ENCODE measurements around the gene CCDC51. TPM values are rescaled to one million over a fixed set of nuclear protein-coding genes. Genes with fewer than 3 reads are reported as not detected.

Gene CCDC51
- total and polyA plus RNA-seq, 2 donors from 2014 or later, result 13.8 to 32.8 TPM

- FAIRE-seq (no peak), DNase-seq (no peak)
- H3K27me3 ChIP-seq (ENCODE audit: control insufficient read depth, insufficient read depth, low read length), result no peaks in the 10 kb centered on the region
- intact Hi-C loops (cut with DNase I), result no loop called here
- peak overlapping the region; percentile 13 to 82 (median 41) for H3K9ac ChIP-seq (ENCODE audit: low read length in 3 of 3)
- H3K4me3 ChIP-seq (ENCODE audit: low read length in 3 of 3), result peak overlapping the region; percentile 72 to 85 (median 80)
- TF ChIP-seq CTCF (IDR thresholded peaks at IDR 0.05; ENCODE audit: borderline replicate concordance, extremely low read depth, insufficient read depth), result no peak
- peak overlapping the region in 1 of 2 donors; percentile 80 for H3K27ac ChIP-seq (ENCODE audit: low read depth in 2 of 2, low read length in 2 of 2)
- no peaks in the 10 kb centered on the region for H3K9me3 ChIP-seq (ENCODE audit: control insufficient read depth in 2 of 3, insufficient read depth in 1 of 3, low read length in 3 of 3)
- peaks cover 2 to 12% (median 4%) of the 10 kb centered on the region in 3 donors for H3K36me3 ChIP-seq (ENCODE audit: control insufficient read depth in 2 of 3, insufficient read depth in 3 of 3, low read length in 3 of 3)
- peaks cover 4 to 17% (median 12%) of the 10 kb centered on the region in 3 donors for H3K4me1 ChIP-seq (ENCODE audit: control insufficient read depth in 2 of 3, insufficient read depth in 2 of 3, low read depth in 1 of 3, low read length in 3 of 3)
Observed at GRCh38 chr3:48446043-48446424, 6.1 kb upstream of the CCDC51 start.

GRCh38 chr3:48445277-48445882 lies 5.5 kb upstream of the CCDC51 start:
- DNase-seq (peak in 1 of 5 donors; percentile 6), FAIRE-seq (no peak)
- Histone ChIP-seq H3K4me3 (ENCODE audit: low read length in 3 of 3) (no peak overlapping the region), H3K27ac (ENCODE audit: low read depth in 2 of 2, low read length in 2 of 2) (no peak overlapping the region), H3K9me3 (ENCODE audit: control insufficient read depth in 2 of 3, insufficient read depth in 1 of 3, low read length in 3 of 3) (no peaks in the 10 kb centered on the region), H3K27me3 (ENCODE audit: control insufficient read depth, insufficient read depth, low read length) (no peaks in the 10 kb centered on the region), H3K9ac (ENCODE audit: low read length in 3 of 3) (no peak overlapping the region), H3K36me3 (ENCODE audit: control insufficient read depth in 2 of 3, insufficient read depth in 3 of 3, low read length in 3 of 3) (peaks cover 2 to 12% (median 4%) of the 10 kb centered on the region in 3 donors), H3K4me1 (ENCODE audit: control insufficient read depth in 2 of 3, insufficient read depth in 2 of 3, low read depth in 1 of 3, low read length in 3 of 3) (peaks cover 4 to 17% (median 12%) of the 10 kb centered on the region in 3 donors)
- intact Hi-C loops (cut with DNase I), result no loop called here
- TF ChIP-seq CTCF (IDR thresholded peaks at IDR 0.05; ENCODE audit: borderline replicate concordance, extremely low read depth, insufficient read depth), result no peak

GRCh38 chr3:48441940-48442339 lies 2.0 kb upstream of the CCDC51 start:
- no peak for TF ChIP-seq CTCF (IDR thresholded peaks at IDR 0.05; ENCODE audit: borderline replicate concordance, extremely low read depth, insufficient read depth)
- DNase-seq, result no peak
- no peak for FAIRE-seq
- H3K27me3 ChIP-seq (ENCODE audit: control insufficient read depth, insufficient read depth, low read length), result no peaks in the 10 kb centered on the region
- H3K9me3 ChIP-seq (ENCODE audit: control insufficient read depth in 2 of 3, insufficient read depth in 1 of 3, low read length in 3 of 3), result no peaks in the 10 kb centered on the region
- peak overlapping the region in 1 of 3 donors; percentile 100 for H3K4me3 ChIP-seq (ENCODE audit: low read length in 3 of 3)
- peaks cover 2 to 12% (median 4%) of the 10 kb centered on the region in 3 donors for H3K36me3 ChIP-seq (ENCODE audit: control insufficient read depth in 2 of 3, insufficient read depth in 3 of 3, low read length in 3 of 3)
- no peak overlapping the region for H3K27ac ChIP-seq (ENCODE audit: low read depth in 2 of 2, low read length in 2 of 2)
- intact Hi-C loops (cut with DNase I), result no loop called here
- peaks cover 0 to 13% (median 11%) of the 10 kb centered on the region in 3 donors for H3K4me1 ChIP-seq (ENCODE audit: control insufficient read depth in 2 of 3, insufficient read depth in 2 of 3, low read depth in 1 of 3, low read length in 3 of 3)
- peak overlapping the region in 1 of 3 donors; percentile 51 for H3K9ac ChIP-seq (ENCODE audit: low read length in 3 of 3)
